ENCODE data around the gene FIGNL1. TPM values are rescaled to one million over a fixed set of nuclear protein-coding genes. Genes with fewer than 3 reads are reported as not detected.
A peak's percentile ranks its signal among the peaks of the same experiment; 100 is the strongest.

FIGNL1 gene
- total and polyA plus RNA-seq, 2 of the 4 experiments (the other 2 are of a cell fraction) = 8.2 to 27.1 TPM

- ATAC-seq (ENCODE audit: low read depth) = no peak
- WGBS, 2 experiments (ENCODE audit: extremely low coverage in 2 of 2, insufficient read length in 1 of 2) = 47% methylated on average over 2 of the region's 7 CpGs; no CpG with 5 or more reads in 1 of the 2 experiments
These were observed 33.5 kb downstream of the FIGNL1 start for GRCh38 chr7:50416527-50417182.

More at GRCh38 chr7:50416527-50417182, 33.5 kb downstream of the FIGNL1 start:
- in situ Hi-C loops (cut with MboI; ENCODE audit: low sequenced_read_pairs) = no loop called here
- Histone ChIP-seq H3K18ac (ENCODE audit: low read depth, low read length) (no peak overlapping the region), H3K27ac (ENCODE audit: insufficient read depth, low read length) (no peak overlapping the region), H3K4me3 (ENCODE audit: insufficient read depth, low read depth, low read length) (no peak overlapping the region), H3K9ac (ENCODE audit: low read depth, low read length) (no peak overlapping the region), H3K14ac (replicated peaks; ENCODE audit: low read depth, low read length) (no peak overlapping the region), H3K4me2 (ENCODE audit: low read depth, low read length) (0 out of 2 replicates have a peak overlapping the region, but pooled peaks have one; percentile 3), H2AFZ (replicated peaks; ENCODE audit: low read length, poor library complexity) (no peak overlapping the region), H2AK5ac (ENCODE audit: low read depth, low read length) (no peak overlapping the region), H2BK5ac (ENCODE audit: low read depth, low read length, poor library complexity, severe bottlenecking) (no peak overlapping the region), H3K9me1 (ENCODE audit: insufficient read depth, low read length) (no peaks in the 10 kb centered on the region), H3K79me1 (ENCODE audit: low read depth in 1 of 2, low read length in 2 of 2) (no peaks in the 10 kb centered on the region), H3K9me3 (ENCODE audit: control insufficient read depth, insufficient read depth, low read length) (no peaks in the 10 kb centered on the region), H2BK20ac (ENCODE audit: low read depth, low read length) (no peak overlapping the region), H3K27me3 (ENCODE audit: control insufficient read depth, insufficient read depth, low read length) (peaks cover 3% of the 10 kb centered on the region), H4K5ac (ENCODE audit: low read depth, low read length) (no peak overlapping the region), H3K23ac (ENCODE audit: low read depth, low read length) (no peak overlapping the region), H3K56ac (ENCODE audit: extremely low read depth, insufficient read depth, low read length) (no peak overlapping the region), H3K36me3 (ENCODE audit: control insufficient read depth, insufficient read depth, low read length) (no peaks in the 10 kb centered on the region), H4K8ac (ENCODE audit: low read depth in 2 of 2, low read length in 2 of 2) (no peak overlapping the region), H3K4ac (ENCODE audit: low read depth, low read length) (no peak overlapping the region), H3K4me1 (ENCODE audit: control insufficient read depth, insufficient read depth, low read length) (no peaks in the 10 kb centered on the region), H2BK15ac (ENCODE audit: low read depth, low read length) (no peak overlapping the region), H4K91ac (ENCODE audit: insufficient read depth, low read depth, low read length) (no peak overlapping the region), H2BK120ac (ENCODE audit: low read depth, low read length) (no peak overlapping the region), H2AK9ac (replicated peaks; ENCODE audit: low read depth, low read length, poor library complexity) (no peak overlapping the region), H4K20me1 (ENCODE audit: insufficient read depth, low read length) (no peaks in the 10 kb centered on the region)
- dilution Hi-C loops (cut with HindIII; ENCODE audit: low sequenced_read_pairs, unreplicated experiment) = no loop called here
- TF ChIP-seq CEBPB (IDR thresholded peaks at IDR 0.05; ENCODE audit: low read depth, low read length) = no peak
- TF ChIP-seq SMC3 (IDR thresholded peaks at IDR 0.05; ENCODE audit: low read depth, low read length) = no peak
- TF ChIP-seq MAZ (IDR thresholded peaks at IDR 0.05; ENCODE audit: borderline replicate concordance, low read depth, low read length) = no peak
- no peak for TF ChIP-seq NFE2L2 (IDR thresholded peaks at IDR 0.05; ENCODE audit: low read depth, low read length)
- TF ChIP-seq BHLHE40 (IDR thresholded peaks at IDR 0.05; ENCODE audit: low read depth, low read length) = no peak
- TF ChIP-seq RFX5 (IDR thresholded peaks at IDR 0.05; ENCODE audit: low read depth, low read length) = no peak
- TF ChIP-seq RAD21 (IDR thresholded peaks at IDR 0.05; ENCODE audit: low read length) = no peak
- TF ChIP-seq RCOR1 (IDR thresholded peaks at IDR 0.05; ENCODE audit: insufficient replicate concordance, low read length) = no peak
- TF ChIP-seq MXI1 (IDR thresholded peaks at IDR 0.05; ENCODE audit: borderline replicate concordance, low read depth, low read length) = no peak
- TF ChIP-seq CTCF (conservative IDR thresholded peaks at IDR 0.05; ENCODE audit: low read depth, low read length) = no peak
- TF ChIP-seq USF2 (IDR thresholded peaks at IDR 0.05; ENCODE audit: low read depth, low read length) = no peak
- TF ChIP-seq MAFK (IDR thresholded peaks at IDR 0.05; ENCODE audit: low read depth, low read length) = no peak
- TF ChIP-seq CHD1 (IDR thresholded peaks at IDR 0.05; ENCODE audit: low read depth, low read length) = no peak
- no peak for TF ChIP-seq POLR2A (IDR thresholded peaks at IDR 0.05; ENCODE audit: low read depth, low read length)
- TF ChIP-seq ELK1 (IDR thresholded peaks at IDR 0.05; ENCODE audit: borderline replicate concordance, low read depth, low read length) = no peak
- ChIA-PET CTCF (interaction anchor here (0.7 kb wide), 1 partner anchor 1705 kb away, joined by 3 read pairs; no protein-coding TSS in a partner anchor), POLR2A (ENCODE audit: unreplicated experiment) (no interaction called here)
- DNase-seq = no peak
- intact Hi-C loops (cut with micrococcal nuclease) = no loop called here
- no TSS peak for BruUV-seq (replicated peaks)
